Measurements from ENCODE around the gene NPDC1.

DNA sequence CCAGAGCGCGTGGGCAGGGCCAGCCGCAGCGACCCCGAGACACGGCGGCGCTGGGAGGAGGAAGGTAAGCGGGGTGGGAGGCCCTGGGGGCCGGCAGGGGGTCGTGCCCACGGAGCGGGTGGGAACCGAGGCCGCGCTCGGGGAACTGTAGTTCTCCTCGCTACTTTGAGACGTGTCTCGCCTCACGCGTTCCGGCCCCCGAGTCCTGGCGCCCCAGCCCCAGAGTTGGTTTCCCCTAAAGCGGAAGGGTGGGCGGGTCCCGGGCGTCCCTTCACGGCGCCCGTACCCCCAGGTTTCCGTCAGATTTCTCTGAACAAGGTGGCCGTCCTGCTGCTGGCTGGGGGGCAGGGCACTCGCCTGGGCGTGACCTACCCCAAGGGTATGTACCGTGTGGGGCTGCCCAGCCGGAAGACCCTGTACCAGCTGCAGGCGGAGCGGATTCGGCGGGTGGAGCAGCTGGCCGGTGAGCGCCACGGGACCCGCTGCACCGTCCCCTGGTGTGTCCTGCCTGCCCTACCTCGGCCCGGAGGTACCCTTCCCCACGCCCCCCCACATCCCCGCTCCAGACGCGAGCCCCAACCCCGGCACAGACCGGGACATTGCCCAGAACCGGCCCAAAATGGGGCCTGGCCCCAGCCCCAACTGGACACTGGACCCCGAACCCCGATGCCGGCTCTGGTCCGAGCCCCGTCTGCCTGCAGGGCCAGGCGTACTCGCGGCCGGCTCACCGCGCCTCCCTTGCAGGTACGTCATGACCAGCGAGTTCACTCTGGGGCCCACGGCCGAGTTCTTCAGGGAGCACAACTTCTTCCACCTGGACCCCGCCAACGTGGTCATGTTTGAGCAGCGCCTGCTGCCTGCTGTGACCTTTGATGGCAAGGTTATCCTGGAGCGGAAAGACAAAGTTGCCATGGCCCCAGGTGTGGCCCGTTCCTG is 32.0 kb upstream of the NPDC1 start:
- TF ChIP-seq CTCF (IDR thresholded peaks at IDR 0.05) (no peak), POLR2A (IDR thresholded peaks at IDR 0.05) (no peak)
